Stimulated activated CD4-positive, alpha-beta T cell treated with anti-CD3 and anti-CD28 coated beads, Interleukin-1b, Interleukin-23, amount 100 ng/mL, for 24 hours (primary cell): ENCODE data around the gene AP3M1.

Experiments used
- DNase-seq, 4 experiments: peaks; one replicate each; pipeline ENCODE4 v3.0.0-alpha.2; 2020; ENCODE audit warnings: low read depth in 4 of 4, low spot score in 1 of 4

AP3M1 gene

DNA sequence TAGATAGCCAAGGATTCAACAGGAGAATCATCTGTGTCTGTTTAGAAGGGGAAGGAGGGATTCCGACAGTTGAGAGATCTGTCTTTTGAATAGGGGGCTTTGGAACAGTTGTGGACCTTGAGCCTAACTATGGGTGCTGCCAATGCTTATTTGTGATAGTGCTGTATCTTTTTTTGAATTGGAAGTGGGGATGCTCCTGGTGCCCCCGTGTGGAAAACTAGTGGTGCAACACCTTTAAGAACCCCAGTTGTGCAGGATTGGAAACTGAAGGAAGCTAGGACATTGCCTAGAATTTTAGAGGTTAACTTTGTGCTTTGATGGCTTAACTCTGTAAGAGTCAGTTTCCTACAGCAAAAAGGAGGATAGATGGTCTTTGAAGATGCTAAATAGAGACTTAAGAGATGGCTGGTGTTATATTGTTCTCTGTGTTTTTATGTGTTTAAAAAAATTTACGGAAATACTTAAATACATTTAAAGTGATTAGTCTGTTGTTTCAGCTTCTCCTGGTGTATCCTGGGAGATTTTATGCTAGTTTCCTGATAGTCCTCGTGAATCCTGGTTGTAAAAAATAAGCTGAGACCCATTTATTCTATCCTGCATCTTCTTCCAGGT lies 69.3 kb downstream of the AP3M1 start:
- DNase-seq: peak in 3 of 4 experiments; percentile 7 to 20 (median 12)

GRCh38 chr10:74079936-74080590 lies 70.6 kb downstream of the AP3M1 start:
- no peak for DNase-seq

DNA sequence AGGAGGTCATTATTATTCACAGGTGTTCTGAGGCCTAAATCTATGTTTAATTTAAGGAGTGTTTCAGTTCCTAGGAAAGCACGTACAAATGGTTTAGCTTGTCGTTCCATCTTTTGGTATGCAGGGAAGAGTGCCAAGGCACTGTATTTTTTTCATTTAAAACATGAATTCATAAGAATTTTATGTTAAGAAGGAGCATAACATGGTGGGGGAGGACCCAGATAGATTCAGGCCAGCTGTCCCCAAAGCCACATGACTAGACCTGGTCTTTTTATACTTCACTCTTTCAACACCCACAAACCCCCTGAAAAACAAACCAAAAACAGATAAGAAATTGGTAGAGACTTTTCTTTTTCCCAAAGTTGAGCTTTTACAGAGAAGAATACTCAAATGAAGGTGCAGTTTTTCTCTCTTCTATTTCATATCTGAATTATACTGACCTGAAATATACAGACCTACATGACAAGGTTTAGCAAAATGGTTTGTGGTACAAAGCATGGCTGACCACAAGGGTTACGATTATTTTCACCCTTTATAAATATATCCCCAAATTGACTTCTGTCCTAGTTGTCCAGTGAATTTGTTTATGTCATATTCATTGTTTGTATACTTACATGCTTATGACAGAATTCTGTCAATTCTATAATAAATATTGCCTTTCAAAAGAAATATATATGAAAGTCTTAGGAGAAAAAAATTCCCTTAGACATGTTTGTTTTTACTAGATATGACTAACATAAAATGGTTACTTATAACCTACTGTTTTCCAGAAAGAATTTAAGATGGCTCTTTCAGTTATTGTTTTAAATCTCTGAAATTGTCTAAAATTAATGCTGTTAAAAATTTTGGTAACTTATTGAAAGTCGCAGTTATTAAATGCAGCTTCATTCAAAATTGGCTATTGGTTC lies 71.3 kb downstream of the AP3M1 start:
- DNase-seq: no peak

- peak in 2 of 4 experiments; percentile 7 to 24 for DNase-seq
Observed at GRCh38 chr10:74078037-74078436, 72.6 kb downstream of the AP3M1 start.

GRCh38 chr10:74077416-74077815 lies 73.2 kb downstream of the AP3M1 start:
- no peak for DNase-seq

DNA sequence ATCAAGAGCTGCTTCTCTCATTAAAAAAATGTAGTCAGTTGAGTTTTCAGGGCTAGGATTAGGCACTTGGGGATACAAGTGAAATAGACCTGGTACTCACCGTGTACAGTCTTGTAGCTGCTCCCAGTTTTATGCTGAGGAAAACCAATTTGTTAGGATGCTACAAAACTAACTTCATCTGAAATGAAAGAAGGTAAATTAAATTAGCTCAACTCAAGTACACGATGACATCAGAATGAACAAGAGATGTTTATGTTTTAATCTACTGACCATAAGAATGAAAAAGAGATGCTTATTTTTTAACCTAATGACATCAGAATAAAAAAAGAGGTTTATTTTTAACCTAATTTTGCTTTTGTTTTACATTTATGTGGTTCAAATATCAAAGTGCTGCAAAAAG lies 73.7 kb downstream of the AP3M1 start:
- DNase-seq: no peak

GRCh38 chr10:74075906-74076305 lies 74.7 kb downstream of the AP3M1 start:
- DNase-seq: no peak

- no peak for DNase-seq
Observed at GRCh38 chr10:74072503-74072902, 78.1 kb downstream of the AP3M1 start.

GRCh38 chr10:74071157-74071556 lies 79.5 kb downstream of the AP3M1 start:
- no peak for DNase-seq
